GM12892 (cell line): ENCODE results near the gene PRCC.

Source experiments
- POLR2A ChIP-seq: IDR thresholded peaks from 2 replicates; pipeline ENCODE4 v1.6.1; 2011; ENCODE audit warnings: low read depth, low read length, control low read depth
- POLR2AphosphoS5 ChIP-seq: IDR thresholded peaks from 2 replicates; pipeline ENCODE4 v1.6.1; 2011; ENCODE audit warnings: low read depth, low read length, control low read depth
- TAF1 ChIP-seq: IDR thresholded peaks from 2 replicates; pipeline ENCODE4 v1.6.1; 2011; ENCODE audit warnings: low read depth, mild to moderate bottlenecking, control low read depth, low read length, borderline replicate concordance

GRCh38 chr1:156748670-156749418 is 18.5 kb upstream of the PRCC start:
- TF ChIP-seq TAF1, result no peak
- TF ChIP-seq POLR2AphosphoS5, result no peak
- peak; percentile 71 for TF ChIP-seq POLR2A
